ENCODE measurements around the gene FAIM2. TPM values are rescaled to one million over a fixed set of nuclear protein-coding genes. Genes with fewer than 3 reads are reported as not detected.

Gene FAIM2
- total RNA-seq, 1 experiment from 2014 or later: 0.22 TPM

DNA sequence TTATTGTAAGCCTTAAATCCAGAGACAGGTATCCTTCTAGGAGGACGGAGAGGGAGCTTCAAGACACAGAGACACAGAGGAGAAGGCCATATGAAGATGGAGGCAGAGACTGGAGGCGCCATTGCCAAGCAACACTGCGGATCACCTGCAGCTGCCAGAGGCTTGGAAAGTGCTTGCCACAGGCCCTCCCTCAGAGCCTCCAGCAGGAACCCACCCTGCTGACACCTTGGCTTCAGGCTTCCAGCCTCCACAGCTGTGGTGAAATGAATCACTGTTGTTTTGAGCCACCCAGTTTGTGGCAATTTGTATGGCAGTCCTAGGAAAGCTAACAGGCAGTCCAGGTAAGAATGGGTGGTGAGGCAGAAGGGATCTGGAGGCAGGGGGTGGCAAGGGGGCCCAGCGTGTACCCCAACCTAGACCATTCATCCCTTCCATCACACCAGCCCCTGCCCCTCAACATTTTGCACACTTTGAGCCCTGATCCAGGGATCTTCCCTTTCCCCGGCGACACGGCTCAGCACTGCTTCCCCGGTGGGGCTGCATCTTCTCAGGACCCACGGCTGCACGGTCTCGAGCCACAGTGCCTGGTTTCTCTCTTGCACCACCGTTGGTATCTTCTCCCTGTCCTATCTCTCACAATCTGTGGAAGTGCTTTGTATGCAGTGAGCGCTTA lies 38.5 kb downstream of the FAIM2 start (continued):
- no peak for TF ChIP-seq ZNF671 (CRISPR knock-in tag; IDR thresholded peaks at IDR 0.05)
- TF ChIP-seq IRF2 (CRISPR knock-in tag; IDR thresholded peaks at IDR 0.05; ENCODE audit: borderline replicate concordance, low read depth): no peak

DNA sequence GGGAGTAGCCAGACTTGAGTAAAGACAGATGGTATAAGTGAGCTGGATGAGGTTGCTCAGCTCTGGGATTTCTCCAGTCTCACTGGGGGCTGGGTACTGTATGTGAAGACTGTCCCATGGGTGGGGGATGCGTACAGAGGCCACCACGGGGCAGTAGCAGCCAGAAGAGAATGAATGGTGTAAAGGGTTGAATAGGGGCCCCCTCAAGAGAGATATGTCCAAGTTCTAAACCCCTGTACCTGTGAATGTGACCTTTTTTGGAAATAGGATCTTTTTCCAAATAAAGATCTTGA lies 39.0 kb downstream of the FAIM2 start:
- peaks cover 5% of the 10 kb centered on the region for H3K36me3 Mint-ChIP-seq
- peaks cover 10% of the 10 kb centered on the region for H3K27me3 Mint-ChIP-seq (ENCODE audit: low read depth)
- H3K4me3 Mint-ChIP-seq: no peak overlapping the region
- TF ChIP-seq, protein P1, sequence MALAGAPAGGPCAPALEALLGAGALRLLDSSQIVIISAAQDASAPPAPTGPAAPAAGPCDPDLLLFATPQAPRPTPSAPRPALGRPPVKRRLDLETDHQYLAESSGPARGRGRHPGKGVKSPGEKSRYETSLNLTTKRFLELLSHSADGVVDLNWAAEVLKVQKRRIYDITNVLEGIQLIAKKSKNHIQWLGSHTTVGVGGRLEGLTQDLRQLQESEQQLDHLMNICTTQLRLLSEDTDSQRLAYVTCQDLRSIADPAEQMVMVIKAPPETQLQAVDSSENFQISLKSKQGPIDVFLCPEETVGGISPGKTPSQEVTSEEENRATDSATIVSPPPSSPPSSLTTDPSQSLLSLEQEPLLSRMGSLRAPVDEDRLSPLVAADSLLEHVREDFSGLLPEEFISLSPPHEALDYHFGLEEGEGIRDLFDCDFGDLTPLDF (CRISPR knock-in tag; IDR thresholded peaks at IDR 0.05): no peak
- TF ChIP-seq, protein P2, sequence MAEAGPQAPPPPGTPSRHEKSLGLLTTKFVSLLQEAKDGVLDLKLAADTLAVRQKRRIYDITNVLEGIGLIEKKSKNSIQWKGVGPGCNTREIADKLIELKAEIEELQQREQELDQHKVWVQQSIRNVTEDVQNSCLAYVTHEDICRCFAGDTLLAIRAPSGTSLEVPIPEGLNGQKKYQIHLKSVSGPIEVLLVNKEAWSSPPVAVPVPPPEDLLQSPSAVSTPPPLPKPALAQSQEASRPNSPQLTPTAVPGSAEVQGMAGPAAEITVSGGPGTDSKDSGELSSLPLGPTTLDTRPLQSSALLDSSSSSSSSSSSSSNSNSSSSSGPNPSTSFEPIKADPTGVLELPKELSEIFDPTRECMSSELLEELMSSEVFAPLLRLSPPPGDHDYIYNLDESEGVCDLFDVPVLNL (CRISPR knock-in tag; IDR thresholded peaks at IDR 0.05; ENCODE audit: borderline replicate concordance, low read depth): no peak
- TF ChIP-seq GABPB1 (CRISPR knock-in tag; IDR thresholded peaks at IDR 0.05) (no peak), GTF2I (CRISPR knock-in tag; conservative IDR thresholded peaks at IDR 0.05) (no peak), TP53 (CRISPR knock-in tag; IDR thresholded peaks at IDR 0.05) (no peak), FOXP1 (CRISPR knock-in tag; IDR thresholded peaks at IDR 0.05; ENCODE audit: borderline replicate concordance) (no peak), GRHL2 (CRISPR knock-in tag; IDR thresholded peaks at IDR 0.05; ENCODE audit: insufficient replicate concordance, severe bottlenecking) (no peak)
- TF ChIP-seq, protein P3, sequence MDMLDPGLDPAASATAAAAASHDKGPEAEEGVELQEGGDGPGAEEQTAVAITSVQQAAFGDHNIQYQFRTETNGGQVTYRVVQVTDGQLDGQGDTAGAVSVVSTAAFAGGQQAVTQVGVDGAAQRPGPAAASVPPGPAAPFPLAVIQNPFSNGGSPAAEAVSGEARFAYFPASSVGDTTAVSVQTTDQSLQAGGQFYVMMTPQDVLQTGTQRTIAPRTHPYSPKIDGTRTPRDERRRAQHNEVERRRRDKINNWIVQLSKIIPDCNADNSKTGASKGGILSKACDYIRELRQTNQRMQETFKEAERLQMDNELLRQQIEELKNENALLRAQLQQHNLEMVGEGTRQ (CRISPR knock-in tag; IDR thresholded peaks at IDR 0.05): no peak
- TF ChIP-seq, protein P4, sequence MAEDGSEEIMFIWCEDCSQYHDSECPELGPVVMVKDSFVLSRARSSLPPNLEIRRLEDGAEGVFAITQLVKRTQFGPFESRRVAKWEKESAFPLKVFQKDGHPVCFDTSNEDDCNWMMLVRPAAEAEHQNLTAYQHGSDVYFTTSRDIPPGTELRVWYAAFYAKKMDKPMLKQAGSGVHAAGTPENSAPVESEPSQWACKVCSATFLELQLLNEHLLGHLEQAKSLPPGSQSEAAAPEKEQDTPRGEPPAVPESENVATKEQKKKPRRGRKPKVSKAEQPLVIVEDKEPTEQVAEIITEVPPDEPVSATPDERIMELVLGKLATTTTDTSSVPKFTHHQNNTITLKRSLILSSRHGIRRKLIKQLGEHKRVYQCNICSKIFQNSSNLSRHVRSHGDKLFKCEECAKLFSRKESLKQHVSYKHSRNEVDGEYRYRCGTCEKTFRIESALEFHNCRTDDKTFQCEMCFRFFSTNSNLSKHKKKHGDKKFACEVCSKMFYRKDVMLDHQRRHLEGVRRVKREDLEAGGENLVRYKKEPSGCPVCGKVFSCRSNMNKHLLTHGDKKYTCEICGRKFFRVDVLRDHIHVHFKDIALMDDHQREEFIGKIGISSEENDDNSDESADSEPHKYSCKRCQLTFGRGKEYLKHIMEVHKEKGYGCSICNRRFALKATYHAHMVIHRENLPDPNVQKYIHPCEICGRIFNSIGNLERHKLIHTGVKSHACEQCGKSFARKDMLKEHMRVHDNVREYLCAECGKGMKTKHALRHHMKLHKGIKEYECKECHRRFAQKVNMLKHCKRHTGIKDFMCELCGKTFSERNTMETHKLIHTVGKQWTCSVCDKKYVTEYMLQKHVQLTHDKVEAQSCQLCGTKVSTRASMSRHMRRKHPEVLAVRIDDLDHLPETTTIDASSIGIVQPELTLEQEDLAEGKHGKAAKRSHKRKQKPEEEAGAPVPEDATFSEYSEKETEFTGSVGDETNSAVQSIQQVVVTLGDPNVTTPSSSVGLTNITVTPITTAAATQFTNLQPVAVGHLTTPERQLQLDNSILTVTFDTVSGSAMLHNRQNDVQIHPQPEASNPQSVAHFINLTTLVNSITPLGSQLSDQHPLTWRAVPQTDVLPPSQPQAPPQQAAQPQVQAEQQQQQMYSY (CRISPR knock-in tag; IDR thresholded peaks at IDR 0.05): no peak
- TF ChIP-seq, protein P5, sequence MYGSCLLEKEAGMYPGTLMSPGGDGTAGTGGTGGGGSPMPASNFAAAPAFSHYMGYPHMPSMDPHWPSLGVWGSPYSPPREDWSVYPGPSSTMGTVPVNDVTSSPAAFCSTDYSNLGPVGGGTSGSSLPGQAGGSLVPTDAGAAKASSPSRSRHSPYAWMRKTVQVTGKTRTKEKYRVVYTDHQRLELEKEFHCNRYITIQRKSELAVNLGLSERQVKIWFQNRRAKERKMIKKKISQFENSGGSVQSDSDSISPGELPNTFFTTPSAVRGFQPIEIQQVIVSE (CRISPR knock-in tag; IDR thresholded peaks at IDR 0.05; ENCODE audit: borderline replicate concordance): no peak
- TF ChIP-seq, protein P6, sequence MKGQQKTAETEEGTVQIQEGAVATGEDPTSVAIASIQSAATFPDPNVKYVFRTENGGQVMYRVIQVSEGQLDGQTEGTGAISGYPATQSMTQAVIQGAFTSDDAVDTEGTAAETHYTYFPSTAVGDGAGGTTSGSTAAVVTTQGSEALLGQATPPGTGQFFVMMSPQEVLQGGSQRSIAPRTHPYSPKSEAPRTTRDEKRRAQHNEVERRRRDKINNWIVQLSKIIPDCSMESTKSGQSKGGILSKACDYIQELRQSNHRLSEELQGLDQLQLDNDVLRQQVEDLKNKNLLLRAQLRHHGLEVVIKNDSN (CRISPR knock-in tag; IDR thresholded peaks at IDR 0.05): no peak
- TF ChIP-seq, protein P7, sequence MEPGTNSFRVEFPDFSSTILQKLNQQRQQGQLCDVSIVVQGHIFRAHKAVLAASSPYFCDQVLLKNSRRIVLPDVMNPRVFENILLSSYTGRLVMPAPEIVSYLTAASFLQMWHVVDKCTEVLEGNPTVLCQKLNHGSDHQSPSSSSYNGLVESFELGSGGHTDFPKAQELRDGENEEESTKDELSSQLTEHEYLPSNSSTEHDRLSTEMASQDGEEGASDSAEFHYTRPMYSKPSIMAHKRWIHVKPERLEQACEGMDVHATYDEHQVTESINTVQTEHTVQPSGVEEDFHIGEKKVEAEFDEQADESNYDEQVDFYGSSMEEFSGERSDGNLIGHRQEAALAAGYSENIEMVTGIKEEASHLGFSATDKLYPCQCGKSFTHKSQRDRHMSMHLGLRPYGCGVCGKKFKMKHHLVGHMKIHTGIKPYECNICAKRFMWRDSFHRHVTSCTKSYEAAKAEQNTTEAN (CRISPR knock-in tag; IDR thresholded peaks at IDR 0.05): no peak
- POLR2A ChIA-PET: no interaction called here
- peaks cover 9% of the 10 kb centered on the region for H3K4me1 Mint-ChIP-seq
- no peak overlapping the region for H3K27ac Mint-ChIP-seq
- DNase-seq (ENCODE audit: low spot score): no peak
- CTCF ChIA-PET: interaction anchor here (0.8 to 9.5 kb wide), 4 partner anchors 21 to 217 kb away, joined by 3 to 99 read pairs (median 38); partner anchors contain the start of gene BCDIN3D
- ATAC-seq: no peak
- H3K9me3 Mint-ChIP-seq: peaks cover 6% of the 10 kb centered on the region
